Measurements from ENCODE around the gene TBX1. TPM values are rescaled to one million over a fixed set of nuclear protein-coding genes. Genes with fewer than 3 reads are reported as not detected.

TBX1 gene
- total and polyA plus RNA-seq, 2 of the 8 experiments (the other 6 are each of a cell fraction or from before 2014, with no cell fraction given), result 0.28 TPM; not detected in 1

DNA sequence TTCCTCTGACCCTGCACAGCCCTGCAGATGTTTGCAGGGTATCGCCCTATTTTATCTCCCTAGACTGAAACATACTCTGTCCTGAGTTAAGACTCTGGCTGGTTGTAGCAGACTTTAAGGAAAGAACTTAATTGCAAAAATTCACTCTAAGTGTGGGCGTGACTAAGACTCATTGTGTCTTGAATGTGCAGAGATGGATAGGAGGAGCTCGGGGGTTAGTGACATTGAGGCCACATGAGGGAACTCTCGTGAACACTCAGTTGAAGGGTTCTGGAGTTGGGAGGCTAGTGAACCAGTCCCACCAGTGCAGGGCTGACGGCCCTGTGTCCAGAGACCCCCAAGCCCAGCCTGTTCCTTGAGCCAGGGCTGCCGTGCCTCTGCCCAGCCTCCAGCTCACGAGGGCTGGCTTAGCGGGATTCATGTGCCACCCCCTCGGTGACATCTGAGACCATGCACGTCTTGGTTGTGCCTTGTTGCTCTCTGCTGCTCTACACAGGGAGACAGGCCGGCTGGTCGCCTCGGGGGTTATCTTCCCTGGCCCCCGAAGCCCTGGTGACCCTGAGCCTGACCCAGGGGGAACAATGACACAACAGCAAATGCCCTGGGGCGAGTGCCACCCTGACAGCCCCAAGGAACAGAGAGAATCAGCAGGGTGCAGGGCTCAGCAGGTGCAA lies 11.4 kb upstream of the TBX1 start:
- no peak overlapping the region for H3K23ac ChIP-seq (ENCODE audit: insufficient read length)
- CTCF ChIA-PET (ENCODE audit: partially characterized antibody), result interaction anchor here (0.9 to 16.5 kb wide), 5 partner anchors 13 to 66 kb away, joined by 3 to 168 read pairs (median 4); partner anchors contain the start of gene GP1BB
- POLR2A ChIA-PET (ENCODE audit: partially characterized antibody), result interaction anchor here (0.9 kb wide), 2 partner anchors 98 to 139 kb away, joined by 3 read pairs; no protein-coding TSS in a partner anchor
- H3K4me3 ChIP-seq (ENCODE audit: extremely low read depth in 1 of 4, insufficient read depth in 2 of 4, low read depth in 3 of 4, low read length in 4 of 4), result no peak overlapping the region
- H3K14ac ChIP-seq (ENCODE audit: insufficient read length), result no peak overlapping the region
- H3K23me2 ChIP-seq (ENCODE audit: low read depth, low read length), result no peaks in the 10 kb centered on the region; the same call in 1 of the 2 replicates
- no peak for FAIRE-seq
- H3K79me1 ChIP-seq (ENCODE audit: low read depth, low read length), result no peaks in the 10 kb centered on the region
- no peak overlapping the region for H3K9ac ChIP-seq (replicated peaks in 1 of 4; ENCODE audit: extremely low read depth in 1 of 4, low read depth in 3 of 4, low read length in 3 of 4)
- no peak overlapping the region for H3K56ac ChIP-seq (replicated peaks; ENCODE audit: insufficient read length, low read depth, low read length)
- WGBS, 2 experiments (ENCODE audit: extremely low coverage in 1 of 2, insufficient coverage in 1 of 2, insufficient read length in 1 of 2, insufficient replicate concordance in 2 of 2, low coverage in 1 of 2, low lambda C conversion rate in 2 of 2, missing lambda C conversion rate in 1 of 2), result 86% methylated on average over 15 of the region's 15 CpGs; no CpG with 5 or more reads in 1 of the 2 experiments
- H3K4me1 ChIP-seq (replicated peaks in 1 of 4; ENCODE audit: control insufficient read depth in 3 of 4, insufficient read depth in 4 of 4, low read length in 3 of 4), result peaks cover 0 to 10% (median 2%) of the 10 kb centered on the region in 4 experiments; a peak in 2 of 7 replicates
- H3K27ac ChIP-seq (ENCODE audit: low read depth, low read length), result no peak overlapping the region
- H2AK5ac ChIP-seq (ENCODE audit: low read depth, low read length), result no peak overlapping the region
- peaks cover 9 to 23% (median 18%) of the 10 kb centered on the region in 4 experiments for H3K27me3 ChIP-seq (replicated peaks in 1 of 4; ENCODE audit: control insufficient read depth in 3 of 4, extremely low read depth in 1 of 4, insufficient read depth in 3 of 4, low read length in 3 of 4)
- H2AFZ ChIP-seq (ENCODE audit: low read length), result no peak overlapping the region
- no peak overlapping the region; the same call in 1 of the 2 replicates for H2BK20ac ChIP-seq (ENCODE audit: low read length)
- no peak overlapping the region for H3K18ac ChIP-seq (ENCODE audit: extremely low read depth, low read length)
- no peak overlapping the region for H2BK12ac ChIP-seq (ENCODE audit: low read depth, low read length)
- H2BK120ac ChIP-seq (replicated peaks; ENCODE audit: low read depth, low read length), result no peak overlapping the region
- no peaks in the 10 kb centered on the region for H3K36me3 ChIP-seq (ENCODE audit: control insufficient read depth in 2 of 4, insufficient read depth in 4 of 4, low read length in 3 of 4)
- H4K20me1 ChIP-seq (replicated peaks in 1 of 2; ENCODE audit: control insufficient read depth in 1 of 2, insufficient read depth in 2 of 2, low read length in 2 of 2), result peaks cover 1 to 5% of the 10 kb centered on the region in 2 experiments
- no peak overlapping the region for H2BK15ac ChIP-seq (ENCODE audit: low read length)
- H4K8ac ChIP-seq (ENCODE audit: extremely low read depth, insufficient read depth, low read length), result no peak overlapping the region
- H3K9me3 ChIP-seq (ENCODE audit: insufficient read depth in 2 of 2, low read depth in 1 of 2, low read length in 1 of 2), result no peaks in the 10 kb centered on the region
- H3K4ac ChIP-seq (replicated peaks; ENCODE audit: insufficient read length, low read depth, low read length), result no peak overlapping the region
- no peak overlapping the region for H4K91ac ChIP-seq (replicated peaks; ENCODE audit: insufficient read length, low read length)
- no peaks in the 10 kb centered on the region for H3K79me2 ChIP-seq (ENCODE audit: control insufficient read depth in 1 of 2, insufficient read depth in 2 of 2, low read length in 2 of 2)
- DNase-seq (ENCODE audit: low read depth in 1 of 2, low spot score in 2 of 2), result no peak
- no peak overlapping the region for H4K5ac ChIP-seq (ENCODE audit: insufficient read length, low read depth, low read length)
- H2BK5ac ChIP-seq (ENCODE audit: low read depth, low read length), result no peak overlapping the region
- no peak overlapping the region for H3K4me2 ChIP-seq (ENCODE audit: insufficient read depth in 1 of 2, low read depth in 2 of 2, low read length in 2 of 2)
- no peak for TF ChIP-seq CHD2 (IDR thresholded peaks at IDR 0.05; ENCODE audit: low read length)
- no peak for TF ChIP-seq EP300 (IDR thresholded peaks at IDR 0.05; ENCODE audit: borderline replicate concordance in 1 of 2, low read depth in 2 of 2, low read length in 2 of 2)
- TF ChIP-seq CREB1 (IDR thresholded peaks at IDR 0.05), result no peak
- no peak for TF ChIP-seq RXRA (IDR thresholded peaks at IDR 0.05; ENCODE audit: insufficient read depth, low read depth, low read length)
- TF ChIP-seq MAX (IDR thresholded peaks at IDR 0.05), result no peak
- no peak for TF ChIP-seq BCL11A (IDR thresholded peaks at IDR 0.05; ENCODE audit: low read depth in 2 of 2, low read length in 2 of 2)
- TF ChIP-seq BACH1 (IDR thresholded peaks at IDR 0.05; ENCODE audit: low read length), result no peak
- TF ChIP-seq RAD21 (IDR thresholded peaks at IDR 0.05 in 1 of 2, conservative IDR thresholded peaks at IDR 0.05 in 1 of 2; ENCODE audit: low read depth in 2 of 2, low read length in 2 of 2), result no peak
- TF ChIP-seq HDAC2 (IDR thresholded peaks at IDR 0.05; ENCODE audit: borderline replicate concordance in 1 of 2, low read depth in 2 of 2, low read length in 2 of 2), result no peak
- no peak for TF ChIP-seq KDM5A (IDR thresholded peaks at IDR 0.05; ENCODE audit: low read length)
- TF ChIP-seq SIRT6 (IDR thresholded peaks at IDR 0.05; ENCODE audit: low read length), result no peak
